Activated T-cell treated with anti-CD3 and anti-CD28 coated beads for 4 hours (primary cell): ENCODE data around the gene HHEX.
"Not testable (repeated sequence)": the region's sequence is repeated elsewhere in the genome, so short reads cannot be mapped to it uniquely, and the experiment has no call there.

Source experiments
- DNase-seq: peaks from one replicate; pipeline ENCODE4 v3.0.0-alpha.2; 2020

The HHEX gene

DNA sequence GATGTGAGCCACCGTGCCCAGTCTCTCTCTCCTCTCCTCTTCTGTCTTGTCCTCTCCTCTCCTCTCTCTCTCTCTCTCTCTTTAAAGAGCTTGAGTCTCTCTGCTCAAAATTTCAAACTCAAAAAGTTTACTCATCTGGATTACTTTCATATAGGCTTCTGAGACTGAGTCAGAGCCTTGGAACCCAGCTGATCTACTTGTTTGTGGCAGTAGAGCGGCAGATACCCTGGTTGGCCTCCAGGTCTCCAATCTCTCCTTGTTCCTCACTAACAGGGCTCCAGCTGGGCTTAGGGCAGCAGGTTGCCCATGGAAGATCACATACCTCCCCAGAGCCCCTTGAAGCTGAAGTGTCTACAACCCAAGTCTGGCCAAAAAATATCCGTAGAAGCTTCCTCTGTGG lies 51.0 kb downstream of the HHEX start:
- DNase-seq: no peak

DNA sequence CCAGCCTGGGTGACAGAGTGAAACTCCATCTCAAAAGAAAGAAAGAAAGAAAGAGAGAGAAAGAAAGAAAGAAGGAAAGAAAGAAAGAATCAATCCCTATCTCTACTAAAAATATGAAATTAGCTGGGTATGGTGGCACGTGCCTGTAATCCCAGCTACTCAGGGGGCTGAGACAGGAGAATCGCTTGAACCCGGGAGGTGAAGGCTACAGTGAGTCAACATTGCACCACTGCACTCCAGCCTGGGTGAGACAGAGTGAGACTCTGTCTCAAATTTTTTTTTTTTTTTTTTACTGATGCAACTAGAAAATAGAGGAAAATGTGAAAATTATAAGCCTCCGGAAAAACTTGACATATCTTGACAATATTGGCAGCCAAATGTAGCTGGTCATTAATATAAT lies 52.0 kb downstream of the HHEX start:
- DNase-seq: not testable (repeated sequence)

DNA sequence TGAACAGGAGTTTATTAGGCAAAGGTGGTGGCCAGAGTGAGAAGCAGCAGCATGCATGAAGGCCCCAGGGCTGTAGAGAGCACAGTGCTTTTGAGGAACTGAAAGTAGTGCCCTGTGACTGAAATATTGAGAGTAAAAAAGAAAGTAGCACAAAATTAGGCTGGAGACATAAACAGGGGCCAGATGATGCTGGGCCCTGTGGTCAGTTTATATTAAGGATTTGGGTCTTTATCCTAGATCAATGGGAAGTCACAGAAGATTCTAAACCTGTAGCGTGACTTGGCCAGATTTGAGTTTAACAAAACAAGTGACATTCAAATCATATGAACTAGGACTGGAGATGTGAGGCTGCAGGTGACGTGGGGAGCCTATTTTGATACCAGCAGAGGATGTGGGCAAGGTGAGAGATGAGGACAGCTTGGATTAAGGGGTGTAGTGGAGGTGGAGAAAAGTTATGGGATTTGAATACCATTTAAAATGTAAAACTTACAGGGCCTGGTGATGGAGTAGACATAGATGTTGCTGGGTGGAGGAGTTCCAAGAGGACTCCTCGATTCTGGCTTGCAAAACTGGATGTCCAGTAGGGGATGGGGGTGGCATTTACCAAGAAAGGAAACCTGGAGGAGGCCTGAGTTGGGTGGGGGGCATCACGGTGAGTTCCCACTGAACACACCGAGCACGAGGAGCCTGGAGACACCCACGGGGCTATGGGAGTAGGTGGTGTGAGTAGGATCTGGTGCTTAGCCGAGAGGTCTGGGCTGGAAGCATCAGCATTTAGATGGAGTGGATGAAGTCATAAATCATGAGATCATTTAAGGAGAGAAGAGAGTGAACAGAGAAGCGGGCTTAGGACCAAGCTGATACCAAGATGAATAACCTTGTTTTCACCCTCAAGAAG lies 52.8 kb downstream of the HHEX start:
- no peak for DNase-seq
